Mesangial cell (primary cell): ENCODE results near the gene NUFIP2. TPM values are rescaled to one million over a fixed set of nuclear protein-coding genes. Genes with fewer than 3 reads are reported as not detected.

Experiments
- total RNA-seq: library from RNA; depleted of rRNA; stranded (reverse); fragments of >200 nt; gene quantifications from 2 replicates; pipeline ENCODE4 v1.2.3, GENCODE V29; 2015

Gene NUFIP2
- total RNA-seq, result 14.0 and 24.8 TPM in 2 replicates

DNA sequence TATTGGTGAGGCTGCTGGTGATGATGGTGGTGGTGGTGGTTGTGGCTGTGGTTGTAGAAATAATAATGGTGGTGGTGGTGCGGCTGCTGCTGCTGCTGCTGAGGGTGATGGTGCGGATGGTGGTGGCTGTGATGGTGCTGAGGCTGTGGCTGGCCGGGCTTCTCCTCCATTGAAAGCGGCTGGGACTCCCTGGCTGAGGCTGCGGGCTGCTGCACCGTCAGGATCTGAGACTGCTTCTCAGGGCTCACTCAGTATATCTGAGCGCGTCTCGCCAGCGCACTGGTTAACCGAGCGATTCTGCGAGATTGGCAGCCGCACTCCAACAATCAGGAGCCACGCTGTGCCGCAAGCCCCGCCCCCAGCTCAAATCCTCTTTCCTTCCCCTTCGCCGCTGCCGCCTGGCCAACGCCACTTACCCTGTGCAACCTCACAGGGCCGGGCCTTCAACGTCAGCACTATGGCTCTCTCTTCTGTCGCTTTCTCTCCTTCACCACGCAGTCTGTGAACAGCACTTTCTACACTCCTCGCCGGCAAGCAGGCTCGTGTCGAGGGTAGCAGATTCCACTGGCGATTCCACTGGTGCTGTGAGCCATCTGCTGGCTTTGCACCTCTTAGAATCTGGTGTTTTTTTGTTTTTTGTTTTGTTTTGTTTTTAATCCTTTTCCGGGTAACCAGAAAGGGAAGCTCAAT, at the start of gene NUFIP2:
NUFIP2 (minus strand) TSS at position 259 of the 690 bp plus-strand sequence; CDS start at position 170, 89 bp downstream.

DNA sequence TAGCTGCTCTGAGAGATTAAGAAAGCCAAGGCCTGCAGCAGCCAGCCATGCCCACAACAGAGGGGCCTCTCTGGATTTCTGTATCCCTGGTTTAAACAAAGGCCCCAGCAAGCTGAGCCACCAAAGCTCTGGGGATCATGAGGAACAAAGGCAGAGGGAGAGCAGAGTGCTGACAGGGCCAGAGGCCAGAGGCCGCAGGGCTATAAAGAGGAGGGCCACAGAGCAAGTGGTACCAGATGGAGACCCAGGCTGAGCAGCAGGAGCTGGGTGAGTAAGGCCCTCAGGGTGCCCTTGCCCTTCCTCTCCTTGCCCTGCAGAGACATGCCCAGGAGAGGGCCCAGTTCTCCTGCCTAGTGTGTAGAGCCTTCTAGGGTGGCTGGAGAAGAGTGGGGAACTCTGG, 47.3 kb downstream of the NUFIP2 start, which contains the start of gene CRYBA1:
CRYBA1 (plus strand) TSS at position 232 of the 400 bp plus-strand sequence; CDS start at position 237, 5 bp downstream.

Other genes with a start within 250 kb of the NUFIP2 start
- 11.7 and 37.3 TPM in 2 replicates for gene MYO18A, start 113.8 kb downstream of the NUFIP2 start, total RNA-seq
- not detected in 2 replicates for gene CRYBA1, start 47.3 kb downstream of the NUFIP2 start, total RNA-seq
- gene TAOK1, start 96.2 kb upstream of the NUFIP2 start, total RNA-seq, result 26.1 and 34.4 TPM in 2 replicates